ENCODE measurements around the gene TMEM132D. TPM values are rescaled to one million over a fixed set of nuclear protein-coding genes. Genes with fewer than 3 reads are reported as not detected.
"Not testable (repeated sequence)": the region's sequence is repeated elsewhere in the genome, so short reads cannot be mapped to it uniquely, and the experiment has no call there.

TMEM132D gene
- total RNA-seq, 1 experiment from 2014 or later: not detected

- H3K79me2 ChIP-seq (ENCODE audit: low read length); DNase-seq; H3K36me3 ChIP-seq (ENCODE audit: insufficient read depth, low read length); H3K4me1 ChIP-seq (ENCODE audit: low read length); H3K4me3 ChIP-seq (ENCODE audit: low read length); H2AFZ ChIP-seq (ENCODE audit: low read length); H3K9me2 ChIP-seq (replicated peaks; ENCODE audit: insufficient read depth, low read length); H3K9me3 ChIP-seq (ENCODE audit: low read length); H3K9ac ChIP-seq (ENCODE audit: low read length); H3K27ac ChIP-seq (ENCODE audit: low read length); H4K20me1 ChIP-seq (ENCODE audit: insufficient read depth, low read depth, low read length); H3K4me2 ChIP-seq (ENCODE audit: low read depth, low read length, poor library complexity, severe bottlenecking); H3K27me3 ChIP-seq (ENCODE audit: low read length): not testable (repeated sequence)
Measured at GRCh38 chr12:129189879-129190278, 713.9 kb downstream of the TMEM132D start.

GRCh38 chr12:129186952-129187351, 716.9 kb downstream of the TMEM132D start:
- Histone ChIP-seq H3K9ac (ENCODE audit: low read length) (no peak overlapping the region), H3K79me2 (ENCODE audit: low read length) (no peaks in the 10 kb centered on the region), H3K4me3 (ENCODE audit: low read length) (no peak overlapping the region), H3K9me3 (ENCODE audit: low read length) (no peaks in the 10 kb centered on the region; the same call in 1 of the 2 replicates), H3K27ac (ENCODE audit: low read length) (no peak overlapping the region), H3K4me1 (ENCODE audit: low read length) (no peaks in the 10 kb centered on the region), H3K9me2 (replicated peaks; ENCODE audit: insufficient read depth, low read length) (no peaks in the 10 kb centered on the region), H2AFZ (ENCODE audit: low read length) (no peak overlapping the region), H3K4me2 (ENCODE audit: low read depth, low read length, poor library complexity, severe bottlenecking) (no peak overlapping the region), H3K27me3 (ENCODE audit: low read length) (no peaks in the 10 kb centered on the region; the same call in 1 of the 2 replicates), H4K20me1 (ENCODE audit: insufficient read depth, low read depth, low read length) (no peaks in the 10 kb centered on the region), H3K36me3 (ENCODE audit: insufficient read depth, low read length) (no peaks in the 10 kb centered on the region)
- peak; percentile 72 for DNase-seq

- Histone ChIP-seq H2AFZ (ENCODE audit: low read length) (no peak overlapping the region), H3K36me3 (ENCODE audit: insufficient read depth, low read length) (no peaks in the 10 kb centered on the region), H3K4me2 (ENCODE audit: low read depth, low read length, poor library complexity, severe bottlenecking) (no peak overlapping the region), H3K9ac (ENCODE audit: low read length) (no peak overlapping the region), H3K27ac (ENCODE audit: low read length) (no peak overlapping the region), H3K4me1 (ENCODE audit: low read length) (no peaks in the 10 kb centered on the region), H3K4me3 (ENCODE audit: low read length) (no peak overlapping the region), H3K9me2 (replicated peaks; ENCODE audit: insufficient read depth, low read length) (no peaks in the 10 kb centered on the region), H4K20me1 (ENCODE audit: insufficient read depth, low read depth, low read length) (no peaks in the 10 kb centered on the region), H3K9me3 (ENCODE audit: low read length) (no peaks in the 10 kb centered on the region; the same call in 1 of the 2 replicates), H3K79me2 (ENCODE audit: low read length) (no peaks in the 10 kb centered on the region), H3K27me3 (ENCODE audit: low read length) (no peaks in the 10 kb centered on the region; the same call in 1 of the 2 replicates)
- DNase-seq: no peak
Measured at GRCh38 chr12:129185855-129186254, 718.0 kb downstream of the TMEM132D start.

- H3K79me2 ChIP-seq (ENCODE audit: low read length): no peaks in the 10 kb centered on the region
- H3K9me3 ChIP-seq (ENCODE audit: low read length): no peaks in the 10 kb centered on the region; the same call in 1 of the 2 replicates
- no peak overlapping the region for H3K4me2 ChIP-seq (ENCODE audit: low read depth, low read length, poor library complexity, severe bottlenecking)
- H3K9me2 ChIP-seq (replicated peaks; ENCODE audit: insufficient read depth, low read length): no peaks in the 10 kb centered on the region
- no peaks in the 10 kb centered on the region for H4K20me1 ChIP-seq (ENCODE audit: insufficient read depth, low read depth, low read length)
- H2AFZ ChIP-seq (ENCODE audit: low read length): no peak overlapping the region
- H3K27me3 ChIP-seq (ENCODE audit: low read length): no peaks in the 10 kb centered on the region; the same call in 1 of the 2 replicates
- H3K27ac ChIP-seq (ENCODE audit: low read length): no peak overlapping the region
- no peaks in the 10 kb centered on the region for H3K4me1 ChIP-seq (ENCODE audit: low read length)
- no peak for DNase-seq
- no peak overlapping the region for H3K9ac ChIP-seq (ENCODE audit: low read length)
- no peak overlapping the region for H3K4me3 ChIP-seq (ENCODE audit: low read length)
- no peaks in the 10 kb centered on the region for H3K36me3 ChIP-seq (ENCODE audit: insufficient read depth, low read length)
Measured at GRCh38 chr12:129184127-129184928, 719.5 kb downstream of the TMEM132D start.

GRCh38 chr12:129179941-129180553, 723.8 kb downstream of the TMEM132D start:
- Histone ChIP-seq H3K4me3 (ENCODE audit: low read length) (no peak overlapping the region), H3K9me2 (replicated peaks; ENCODE audit: insufficient read depth, low read length) (no peaks in the 10 kb centered on the region), H3K9me3 (ENCODE audit: low read length) (no peaks in the 10 kb centered on the region), H2AFZ (ENCODE audit: low read length) (no peak overlapping the region), H3K36me3 (ENCODE audit: insufficient read depth, low read length) (no peaks in the 10 kb centered on the region), H3K27me3 (ENCODE audit: low read length) (no peaks in the 10 kb centered on the region; the same call in 1 of the 2 replicates), H3K4me2 (ENCODE audit: low read depth, low read length, poor library complexity, severe bottlenecking) (no peak overlapping the region), H3K79me2 (ENCODE audit: low read length) (no peaks in the 10 kb centered on the region), H4K20me1 (ENCODE audit: insufficient read depth, low read depth, low read length) (no peaks in the 10 kb centered on the region), H3K4me1 (ENCODE audit: low read length) (no peaks in the 10 kb centered on the region), H3K9ac (ENCODE audit: low read length) (no peak overlapping the region), H3K27ac (ENCODE audit: low read length) (no peak overlapping the region)
- no peak for DNase-seq

GRCh38 chr12:129169928-129170327, 733.9 kb downstream of the TMEM132D start:
- H3K27ac ChIP-seq (ENCODE audit: low read length): no peak overlapping the region
- no peaks in the 10 kb centered on the region for H4K20me1 ChIP-seq (ENCODE audit: insufficient read depth, low read depth, low read length)
- H3K79me2 ChIP-seq (ENCODE audit: low read length): no peaks in the 10 kb centered on the region
- no peaks in the 10 kb centered on the region for H3K4me1 ChIP-seq (ENCODE audit: low read length)
- no peaks in the 10 kb centered on the region for H3K36me3 ChIP-seq (ENCODE audit: insufficient read depth, low read length)
- H3K9ac ChIP-seq (ENCODE audit: low read length): no peak overlapping the region
- H3K27me3 ChIP-seq (ENCODE audit: low read length): no peaks in the 10 kb centered on the region
- no peak overlapping the region for H3K4me2 ChIP-seq (ENCODE audit: low read depth, low read length, poor library complexity, severe bottlenecking)
- no peak for DNase-seq
- H3K4me3 ChIP-seq (ENCODE audit: low read length): no peak overlapping the region
- H3K9me2 ChIP-seq (replicated peaks; ENCODE audit: insufficient read depth, low read length): no peaks in the 10 kb centered on the region
- no peak overlapping the region for H2AFZ ChIP-seq (ENCODE audit: low read length)
- H3K9me3 ChIP-seq (ENCODE audit: low read length): no peaks in the 10 kb centered on the region

- no peaks in the 10 kb centered on the region for H3K9me3 ChIP-seq (ENCODE audit: low read length)
- no peaks in the 10 kb centered on the region for H3K27me3 ChIP-seq (ENCODE audit: low read length)
- no peaks in the 10 kb centered on the region for H3K79me2 ChIP-seq (ENCODE audit: low read length)
- H3K4me2 ChIP-seq (ENCODE audit: low read depth, low read length, poor library complexity, severe bottlenecking): no peak overlapping the region
- H3K36me3 ChIP-seq (ENCODE audit: insufficient read depth, low read length): no peaks in the 10 kb centered on the region
- H3K4me3 ChIP-seq (ENCODE audit: low read length): no peak overlapping the region
- H2AFZ ChIP-seq (ENCODE audit: low read length): no peak overlapping the region
- H3K27ac ChIP-seq (ENCODE audit: low read length): no peak overlapping the region
- H3K4me1 ChIP-seq (ENCODE audit: low read length): no peaks in the 10 kb centered on the region
- H3K9ac ChIP-seq (ENCODE audit: low read length): no peak overlapping the region
- H3K9me2 ChIP-seq (replicated peaks; ENCODE audit: insufficient read depth, low read length): no peaks in the 10 kb centered on the region
- no peak for DNase-seq
- H4K20me1 ChIP-seq (ENCODE audit: insufficient read depth, low read depth, low read length): no peaks in the 10 kb centered on the region
Measured at GRCh38 chr12:129163861-129164260, 740.0 kb downstream of the TMEM132D start.

- Histone ChIP-seq H3K79me2 (ENCODE audit: low read length) (no peaks in the 10 kb centered on the region), H3K9me2 (replicated peaks; ENCODE audit: insufficient read depth, low read length) (no peaks in the 10 kb centered on the region), H3K36me3 (ENCODE audit: insufficient read depth, low read length) (no peaks in the 10 kb centered on the region), H4K20me1 (ENCODE audit: insufficient read depth, low read depth, low read length) (no peaks in the 10 kb centered on the region), H3K27me3 (ENCODE audit: low read length) (no peaks in the 10 kb centered on the region), H3K9ac (ENCODE audit: low read length) (no peak overlapping the region), H3K4me1 (ENCODE audit: low read length) (no peaks in the 10 kb centered on the region), H2AFZ (ENCODE audit: low read length) (no peak overlapping the region), H3K4me3 (ENCODE audit: low read length) (no peak overlapping the region), H3K4me2 (ENCODE audit: low read depth, low read length, poor library complexity, severe bottlenecking) (no peak overlapping the region), H3K9me3 (ENCODE audit: low read length) (no peaks in the 10 kb centered on the region), H3K27ac (ENCODE audit: low read length) (no peak overlapping the region)
- no peak for DNase-seq
Measured at GRCh38 chr12:129163461-129163860, 740.4 kb downstream of the TMEM132D start.

Measured in Karpas-422 (cell line).